NCI-H2029 treated with DMSO at 0.1 percent for 48 hours (cell line): ENCODE data around the gene ADAMTS14.

Experiments used
- DNase-seq: peaks from one replicate; lab custom pipeline; 2025; lab: John Stamatoyannopoulos, UW

ADAMTS14 gene

DNA sequence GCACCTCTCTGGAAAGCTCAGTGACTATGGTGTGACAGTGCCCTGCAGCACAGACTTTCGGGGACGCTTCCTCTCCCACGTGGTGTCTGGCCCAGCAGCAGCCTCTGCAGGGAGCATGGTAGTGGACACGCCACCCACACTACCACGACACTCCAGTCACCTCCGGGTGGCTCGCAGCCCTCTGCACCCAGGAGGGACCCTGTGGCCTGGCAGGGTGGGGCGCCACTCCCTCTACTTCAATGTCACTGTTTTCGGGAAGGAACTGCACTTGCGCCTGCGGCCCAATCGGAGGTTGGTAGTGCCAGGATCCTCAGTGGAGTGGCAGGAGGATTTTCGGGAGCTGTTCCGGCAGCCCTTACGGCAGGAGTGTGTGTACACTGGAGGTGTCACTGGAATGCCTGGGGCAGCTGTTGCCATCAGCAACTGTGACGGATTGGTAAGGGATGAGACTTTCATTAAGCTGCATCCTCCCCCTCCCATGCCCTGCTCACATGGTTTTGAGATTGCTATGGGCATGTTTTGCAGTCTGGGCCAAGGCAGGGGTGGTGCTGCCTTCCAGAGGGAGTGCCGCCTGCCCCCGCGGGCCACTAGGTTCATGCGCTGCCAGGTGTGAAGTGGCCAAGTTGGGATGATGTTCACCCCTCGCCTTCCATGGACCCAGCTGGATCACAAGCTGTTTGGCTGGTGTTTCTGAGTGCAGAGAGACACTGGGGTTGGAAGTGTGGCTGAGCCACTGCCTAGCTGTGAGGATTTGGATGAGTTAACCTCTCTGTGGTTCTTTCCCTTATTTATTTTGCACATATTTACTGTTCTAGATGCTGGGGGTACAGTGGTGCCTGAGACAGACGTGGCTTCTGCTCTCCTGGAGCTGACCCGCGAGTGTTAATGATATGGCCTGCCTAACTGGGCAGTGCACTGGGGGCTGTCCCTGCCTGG lies 2.5 kb downstream of the ADAMTS14 start:
- no peak for DNase-seq

DNA sequence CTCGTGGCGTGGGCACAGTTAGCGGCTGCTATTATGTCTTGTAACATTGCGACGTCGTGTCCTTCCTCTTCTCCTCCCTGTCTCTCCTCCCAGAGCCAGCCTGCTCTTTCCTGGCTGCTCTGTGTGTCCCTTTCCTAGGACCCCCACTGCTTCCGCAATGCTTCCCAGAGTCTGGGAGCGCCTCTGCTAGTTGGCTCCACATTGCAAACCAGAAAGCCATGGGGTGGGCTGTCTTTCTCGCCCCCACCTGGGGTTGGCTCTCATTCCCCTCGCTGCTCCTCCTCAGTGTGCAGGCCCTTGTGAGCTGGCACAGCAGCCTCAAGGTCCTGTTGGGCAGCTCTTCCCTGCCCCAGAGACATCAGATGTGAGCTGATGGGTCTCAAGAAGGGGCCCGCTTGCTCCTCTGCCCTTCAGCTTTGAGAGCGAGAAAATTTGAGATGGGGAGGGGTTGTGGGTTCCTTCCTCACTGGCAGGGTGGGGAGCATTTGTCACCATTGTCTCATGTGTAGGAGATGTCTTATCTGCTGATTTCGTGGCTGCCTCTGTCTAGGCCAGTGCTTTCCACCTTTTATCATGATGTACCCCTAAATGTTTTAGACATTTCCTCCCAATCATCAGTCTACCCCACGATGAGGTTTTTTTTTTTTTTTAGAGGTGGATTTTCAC lies 3.3 kb downstream of the ADAMTS14 start:
- DNase-seq, result no peak

DNA sequence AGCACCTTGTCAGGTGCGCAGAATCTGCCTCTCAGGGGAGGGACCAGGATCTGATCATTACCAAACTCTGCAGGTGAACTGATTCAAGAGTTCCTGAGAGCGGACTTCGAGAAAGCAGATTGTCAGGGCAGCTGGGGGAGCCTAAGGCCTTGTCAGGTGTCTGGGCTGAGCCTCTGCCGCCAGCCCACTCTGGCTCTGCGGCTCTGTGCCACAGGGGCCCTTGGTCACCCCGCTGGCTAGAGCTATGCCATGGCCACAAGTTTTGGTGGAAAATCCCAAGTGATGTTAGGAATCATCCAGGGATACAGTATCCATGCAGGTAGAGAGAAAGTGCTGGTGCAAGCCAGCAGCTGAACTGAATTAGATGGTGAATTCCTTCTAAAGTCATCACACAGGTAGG lies 4.2 kb downstream of the ADAMTS14 start:
- no peak for DNase-seq

DNA sequence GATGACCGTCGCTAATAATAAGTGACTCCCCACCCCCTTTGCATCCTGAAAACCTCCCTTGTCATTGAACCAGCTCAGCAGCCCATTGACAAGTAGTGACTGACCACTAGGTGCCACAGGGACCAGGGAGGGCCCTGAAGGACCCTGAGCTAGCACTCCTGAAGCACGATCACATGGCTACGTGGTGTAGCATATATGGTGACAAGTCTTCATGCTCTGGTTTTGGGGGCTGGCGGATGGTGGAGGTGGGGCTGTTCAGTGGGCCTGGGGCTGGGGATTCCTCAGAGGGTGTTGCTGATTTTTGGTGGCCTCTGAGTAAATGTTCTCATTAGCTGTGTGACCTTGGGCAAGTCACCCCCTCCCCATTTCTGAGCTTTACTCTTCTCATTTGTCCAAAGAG lies 4.7 kb downstream of the ADAMTS14 start:
- DNase-seq, result no peak

DNA sequence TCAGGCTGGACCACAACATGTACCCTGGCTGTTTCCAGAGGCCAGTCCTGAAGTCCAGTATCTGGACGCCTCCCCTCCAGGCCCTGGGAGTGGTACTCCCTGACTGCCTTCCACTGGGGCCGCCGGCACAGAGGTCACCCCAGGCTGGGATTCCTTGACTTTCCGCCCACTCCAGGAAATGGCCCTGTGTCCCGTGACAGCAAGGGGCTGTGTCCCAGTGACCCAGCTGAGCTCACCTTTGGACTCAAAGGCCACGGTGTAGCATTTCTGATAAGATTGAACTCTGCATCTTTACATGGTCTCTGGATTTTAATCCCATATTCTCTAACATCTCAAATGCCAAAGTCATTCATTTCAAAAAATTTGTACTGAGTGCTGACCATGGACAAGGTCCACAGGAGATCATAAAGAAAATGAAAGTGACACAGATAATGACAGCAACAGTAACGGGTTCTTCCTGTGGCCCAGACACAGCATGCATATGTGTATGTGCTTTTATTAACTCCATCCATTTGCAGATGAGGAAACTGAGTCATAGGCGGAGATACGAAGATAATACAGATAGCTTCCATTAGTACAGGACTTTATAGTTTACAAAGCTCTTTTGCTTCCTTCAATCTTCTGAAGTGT lies 5.4 kb downstream of the ADAMTS14 start:
- DNase-seq, result no peak

DNA sequence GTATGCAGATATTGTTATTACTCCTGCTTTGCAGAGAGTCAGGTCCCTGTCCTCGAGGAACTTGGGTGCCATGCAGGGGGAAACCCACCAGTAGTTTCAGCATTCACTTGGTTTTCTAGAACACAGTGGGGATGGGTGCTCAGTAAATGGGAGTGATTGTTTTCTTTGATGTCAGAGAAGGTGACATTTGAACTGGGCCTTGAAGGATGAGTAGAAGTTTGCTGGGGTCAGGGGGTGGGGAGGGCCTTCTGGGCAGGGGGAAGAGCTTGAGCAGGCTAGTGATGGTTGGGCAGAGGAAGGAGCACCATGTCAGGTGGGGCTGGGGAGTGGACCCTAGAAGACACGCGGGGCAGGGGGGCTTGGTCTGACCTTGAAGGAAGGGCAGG lies 5.9 kb downstream of the ADAMTS14 start:
- DNase-seq, result no peak

DNA sequence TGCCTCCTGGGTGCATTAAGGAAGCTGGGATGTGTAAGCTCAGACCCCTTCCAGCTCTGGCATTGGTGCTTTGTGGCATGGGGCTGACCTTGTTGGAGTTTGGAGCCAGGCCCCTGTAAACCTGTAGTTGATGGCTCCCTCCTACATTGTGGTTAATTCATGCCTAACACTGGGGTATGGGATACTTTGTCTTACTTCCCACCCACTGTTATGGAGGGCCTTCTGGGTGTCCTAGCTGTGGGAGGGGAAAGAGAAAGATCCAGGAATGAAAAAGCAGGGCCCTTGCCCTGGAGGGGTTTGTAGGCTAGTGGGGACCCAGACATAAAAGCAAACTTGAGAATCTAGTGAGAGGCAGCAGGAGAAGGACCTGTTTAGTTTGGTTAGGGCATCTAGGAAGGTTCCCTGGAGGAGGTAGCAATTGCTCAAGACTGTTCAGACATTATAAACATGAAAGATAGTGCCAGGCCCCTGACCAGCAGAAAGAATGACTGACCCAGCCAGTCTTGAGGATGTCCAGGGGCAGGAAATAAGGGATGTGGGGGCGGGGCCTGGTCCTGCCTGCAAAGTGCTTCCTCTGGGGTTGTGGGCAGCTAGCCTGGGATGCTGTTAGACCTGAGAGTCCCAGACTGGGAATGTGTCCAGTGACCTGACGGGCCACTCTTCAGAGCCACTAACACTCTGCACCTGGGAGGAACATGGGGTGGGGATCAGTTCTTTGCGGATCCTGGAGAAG lies 6.6 kb downstream of the ADAMTS14 start:
- no peak for DNase-seq

DNA sequence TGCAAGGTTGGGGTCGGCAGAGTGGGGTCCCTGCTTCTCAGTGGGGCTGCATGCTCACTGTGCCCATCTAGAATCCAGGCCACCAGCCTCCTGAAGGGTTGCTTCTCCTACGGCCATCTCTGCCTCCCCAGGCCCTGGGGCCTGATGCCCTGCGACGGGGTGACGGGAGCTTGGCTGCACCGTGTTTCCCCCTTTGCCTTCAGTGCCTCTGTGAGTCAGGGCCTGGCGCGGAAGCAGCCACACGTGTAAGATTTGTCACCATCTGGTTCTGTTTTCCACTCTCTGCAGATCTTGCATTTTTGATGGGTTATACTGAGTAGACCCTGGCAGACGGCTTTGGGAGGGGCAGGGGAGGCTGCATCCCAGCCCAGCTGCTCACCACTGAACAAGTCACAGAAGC lies 7.2 kb downstream of the ADAMTS14 start:
- no peak for DNase-seq

DNA sequence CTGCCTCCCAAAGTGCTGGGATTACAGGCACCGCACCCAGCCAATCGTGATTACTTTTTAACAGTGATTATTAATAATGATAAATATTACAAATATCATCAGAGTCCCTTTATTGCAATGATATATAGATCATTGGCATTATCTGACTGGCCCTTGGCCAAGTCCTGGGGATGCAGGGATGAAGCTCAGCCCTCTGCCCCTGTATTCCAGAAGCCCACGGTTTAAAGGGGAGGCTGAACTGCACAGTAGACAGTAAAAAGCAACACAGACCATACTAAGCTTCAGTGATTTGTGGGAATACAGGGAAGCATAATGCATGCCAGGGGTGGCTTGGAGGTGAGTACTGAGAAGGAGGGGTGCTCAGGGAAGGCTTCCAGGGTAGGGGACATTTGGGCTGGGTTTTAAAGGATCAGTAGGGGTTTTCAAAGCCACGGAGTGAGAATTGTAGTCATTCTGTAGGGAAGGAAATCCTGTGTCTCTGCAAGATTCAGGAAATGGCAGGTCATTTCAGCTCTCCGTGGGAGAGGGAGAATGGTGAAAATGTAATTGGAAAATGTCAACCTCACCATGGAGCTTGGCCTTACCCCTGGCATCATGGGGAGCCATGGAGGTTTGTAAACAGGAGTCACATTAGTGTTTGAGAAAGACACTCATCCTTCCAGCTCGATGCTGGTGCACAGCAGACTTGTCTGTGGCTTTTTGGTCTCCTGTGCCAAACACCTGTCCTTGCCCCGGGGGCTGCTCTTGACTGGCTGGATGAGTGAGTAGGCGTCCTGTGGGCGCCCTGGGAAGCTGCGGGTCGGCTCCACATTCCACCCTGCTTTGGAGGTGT lies 8.8 kb downstream of the ADAMTS14 start:
- no peak for DNase-seq

DNA sequence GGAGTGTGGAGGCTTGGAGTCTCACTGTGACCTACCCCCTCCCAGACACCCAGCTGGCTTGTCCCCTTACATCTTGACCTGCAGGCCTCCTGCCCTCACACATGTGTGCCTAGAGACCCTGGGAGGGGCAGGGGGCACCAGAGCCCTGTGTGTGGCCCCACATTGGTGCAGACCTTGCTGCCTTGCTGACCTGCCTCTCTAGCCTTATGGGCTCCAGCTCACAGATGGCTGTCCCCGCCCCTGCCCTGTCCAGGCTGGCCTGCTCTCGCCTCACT lies 9.4 kb downstream of the ADAMTS14 start:
- DNase-seq, result no peak

DNA sequence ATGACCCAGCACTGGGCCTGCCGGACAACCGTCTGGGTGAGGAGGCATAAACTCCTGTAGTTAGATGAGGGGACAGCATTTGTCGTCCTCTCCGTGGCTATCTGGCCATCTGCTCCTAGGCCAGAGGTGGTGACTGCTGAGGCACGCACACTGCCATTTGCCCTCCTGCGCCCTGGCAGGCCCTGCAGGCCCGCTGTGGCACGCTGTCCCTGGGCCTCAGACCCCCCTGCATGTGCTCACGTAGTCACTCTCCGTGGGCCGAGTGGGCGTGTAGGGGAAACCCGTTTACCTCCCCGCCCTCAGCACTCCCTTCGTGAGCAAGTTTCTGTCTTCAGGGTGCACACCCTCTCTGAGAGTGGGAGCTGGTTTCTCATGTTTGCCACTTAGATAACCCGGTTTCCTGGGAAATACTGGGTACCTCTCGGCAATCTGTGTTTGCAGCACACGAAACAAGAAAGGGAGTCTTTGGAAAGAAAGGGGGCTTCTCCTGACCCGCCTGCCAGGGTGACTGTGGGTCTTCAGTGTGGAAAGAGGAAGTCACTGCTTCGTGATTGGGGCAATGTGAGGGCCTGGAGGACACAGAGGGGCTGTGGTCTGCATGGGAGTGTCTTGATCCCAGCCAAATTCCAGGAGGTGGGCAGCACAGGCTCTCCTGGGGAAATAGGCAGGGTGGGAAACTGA lies 10.8 kb downstream of the ADAMTS14 start:
- DNase-seq, result no peak

DNA sequence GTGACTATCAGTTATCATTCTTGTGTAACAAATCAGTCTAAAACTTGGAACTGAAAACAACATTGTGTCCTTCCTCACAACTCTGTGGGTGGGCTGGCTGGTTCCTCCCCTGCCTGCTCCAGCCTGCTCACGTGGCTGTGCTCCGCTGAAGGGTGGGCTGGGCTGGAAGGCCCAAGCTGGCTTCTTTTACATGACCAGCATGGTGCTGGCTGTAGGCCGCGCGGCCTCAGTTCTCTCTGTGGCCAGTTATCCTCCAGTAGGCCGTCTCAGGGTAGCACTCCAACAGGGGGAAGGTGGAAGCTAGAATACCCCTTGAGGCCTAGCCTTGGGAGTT lies 11.3 kb downstream of the ADAMTS14 start:
- DNase-seq, result no peak

DNA sequence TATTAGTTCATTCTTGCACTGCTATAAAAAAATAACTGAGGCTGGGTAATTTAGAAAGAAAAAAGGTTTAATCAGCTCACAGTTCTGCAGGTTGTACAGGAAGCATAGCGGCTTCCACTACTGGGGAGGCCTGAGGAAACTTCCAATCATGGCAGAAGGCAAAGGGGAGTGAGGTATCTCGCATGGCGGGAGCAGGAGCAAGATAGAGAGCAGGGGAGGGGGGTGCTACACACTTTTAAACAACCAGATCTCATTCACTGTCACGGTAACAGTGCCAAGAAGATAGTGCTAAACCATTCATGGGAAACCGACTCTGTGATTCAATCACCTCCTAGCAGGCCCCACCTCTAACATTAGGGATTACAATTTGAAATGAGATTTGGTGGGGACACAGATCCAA lies 11.6 kb downstream of the ADAMTS14 start:
- DNase-seq, result no peak

DNA sequence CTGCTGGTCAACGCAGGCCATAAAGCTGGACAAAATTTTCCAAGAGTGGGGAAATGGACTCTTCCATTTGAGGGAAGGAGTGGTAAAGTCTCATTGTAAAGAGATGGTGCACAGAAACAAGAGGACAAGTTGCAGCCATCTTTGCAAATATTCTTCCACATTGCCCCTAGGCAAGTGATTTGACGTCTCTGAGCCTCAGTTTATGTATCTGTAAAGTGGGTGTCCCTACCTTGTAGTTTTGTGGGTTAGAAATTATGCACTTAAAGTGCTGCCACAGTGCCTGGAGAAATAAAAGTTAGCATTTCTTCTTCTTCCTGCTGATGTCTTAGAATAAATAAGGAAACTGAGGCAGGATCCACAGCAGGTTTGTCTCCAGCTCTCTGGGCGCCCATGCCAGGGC lies 12.1 kb downstream of the ADAMTS14 start:
- DNase-seq, result no peak

DNA sequence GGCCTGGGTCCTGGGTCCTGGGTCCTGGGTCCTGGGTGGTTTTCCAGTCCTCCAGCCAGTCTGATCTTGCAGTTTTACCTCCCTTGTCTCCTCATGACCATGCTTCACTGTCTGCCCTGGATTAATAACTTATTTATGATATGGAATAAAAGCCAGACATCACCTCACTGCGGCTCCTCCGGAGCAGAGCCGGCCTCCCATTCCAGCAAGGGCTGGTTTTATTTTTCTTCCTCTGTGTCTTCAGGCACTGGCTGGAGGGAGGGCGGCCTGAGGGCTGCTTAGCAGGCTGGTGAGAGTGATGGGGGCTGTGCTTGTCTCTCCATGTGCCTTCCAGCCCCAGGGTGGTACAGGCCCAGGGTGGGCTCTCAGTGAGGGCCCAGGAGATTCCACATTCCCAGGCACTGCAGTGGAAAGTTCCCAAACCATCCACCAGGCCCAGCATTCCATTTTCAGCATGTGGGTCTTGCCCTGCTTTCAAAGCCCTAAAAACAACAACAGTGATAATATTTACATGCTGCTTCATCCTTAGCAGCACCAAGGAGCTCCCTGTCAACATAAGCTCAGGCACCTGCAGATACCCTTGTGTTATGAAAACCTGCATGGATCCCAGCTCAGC lies 12.6 kb downstream of the ADAMTS14 start:
- DNase-seq, result no peak

DNA sequence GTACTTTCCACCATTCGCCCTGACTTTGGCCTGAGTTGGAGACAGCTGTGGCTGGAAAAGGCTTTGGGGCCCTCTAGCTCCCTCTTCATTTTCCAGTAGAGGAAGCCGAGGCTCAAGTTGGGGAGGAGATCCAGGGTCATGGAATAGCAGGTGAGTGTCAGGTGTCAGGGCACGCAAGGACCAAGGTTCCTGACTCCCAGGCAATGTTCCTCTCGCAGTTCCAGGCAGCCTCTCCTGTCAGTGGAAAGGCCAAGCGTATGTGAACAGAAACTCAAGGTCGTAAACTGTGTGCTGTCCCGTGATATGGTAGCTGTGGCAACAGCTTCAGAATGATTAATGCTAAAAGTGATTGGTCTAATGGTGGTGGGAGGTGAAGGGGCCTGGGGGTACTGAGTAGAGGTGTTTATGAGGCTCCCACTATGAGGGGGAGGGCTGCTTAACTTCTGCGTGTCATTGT lies 13.2 kb downstream of the ADAMTS14 start:
- no peak for DNase-seq

DNA sequence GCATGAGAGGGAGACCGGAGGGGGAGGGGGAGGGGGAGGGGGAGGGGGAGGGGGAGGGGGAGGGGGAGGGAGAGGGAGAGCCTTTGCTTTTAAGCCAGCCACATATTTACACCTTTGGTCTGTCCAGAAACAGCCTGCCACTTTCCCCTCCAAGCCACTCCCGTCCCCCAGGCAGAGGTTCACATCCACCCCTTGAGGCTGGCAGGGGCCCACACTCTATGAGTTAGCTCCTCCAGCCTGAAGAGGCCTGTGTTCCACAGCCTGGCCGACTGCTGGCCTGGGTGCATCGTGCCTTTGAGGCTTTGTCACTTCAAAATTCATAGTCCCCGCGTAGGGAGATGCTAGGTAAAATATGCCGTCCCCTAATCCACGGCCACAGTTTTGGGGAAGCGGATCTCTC lies 16.5 kb downstream of the ADAMTS14 start:
- DNase-seq, result no peak

DNA sequence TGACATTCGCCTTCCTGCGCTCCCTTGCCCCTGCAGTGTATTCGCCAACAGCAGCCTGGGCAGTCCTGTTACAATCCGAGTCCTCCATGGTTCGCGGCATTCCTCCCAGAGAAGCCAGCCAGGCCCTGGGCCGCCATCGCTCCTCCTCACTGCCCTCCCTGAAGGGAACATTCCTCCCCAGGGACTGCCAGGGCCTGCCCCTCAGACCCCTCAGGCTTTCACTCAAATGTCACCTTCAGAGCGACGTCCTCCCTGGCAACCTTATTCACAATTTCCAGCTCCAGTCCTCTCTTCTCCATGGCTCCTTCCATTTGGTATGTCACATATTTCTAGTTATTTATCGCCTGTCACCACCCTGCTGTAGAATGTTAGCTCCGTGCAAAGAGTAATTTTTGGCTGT lies 17.4 kb downstream of the ADAMTS14 start:
- no peak for DNase-seq

DNA sequence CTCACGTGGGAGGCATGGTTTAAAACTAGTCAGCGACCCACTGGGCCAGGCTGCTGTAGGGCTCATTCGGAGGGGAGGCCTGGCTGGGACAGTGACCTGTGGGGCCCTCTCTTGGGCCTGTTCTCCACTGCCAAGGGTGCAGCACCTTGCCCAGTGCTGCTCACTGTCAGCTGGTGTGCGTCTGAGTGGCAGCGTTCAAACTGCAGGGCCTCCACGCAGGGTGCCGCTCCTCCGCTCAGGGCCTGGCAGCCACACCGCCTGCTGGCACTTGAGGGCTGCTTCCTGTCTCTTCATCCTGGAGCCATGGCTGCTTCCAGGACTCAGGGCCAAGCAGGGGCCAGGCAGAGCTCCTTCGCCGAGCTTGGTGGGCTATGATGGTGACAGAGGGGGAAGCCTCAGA lies 18.3 kb downstream of the ADAMTS14 start:
- no peak for DNase-seq

DNA sequence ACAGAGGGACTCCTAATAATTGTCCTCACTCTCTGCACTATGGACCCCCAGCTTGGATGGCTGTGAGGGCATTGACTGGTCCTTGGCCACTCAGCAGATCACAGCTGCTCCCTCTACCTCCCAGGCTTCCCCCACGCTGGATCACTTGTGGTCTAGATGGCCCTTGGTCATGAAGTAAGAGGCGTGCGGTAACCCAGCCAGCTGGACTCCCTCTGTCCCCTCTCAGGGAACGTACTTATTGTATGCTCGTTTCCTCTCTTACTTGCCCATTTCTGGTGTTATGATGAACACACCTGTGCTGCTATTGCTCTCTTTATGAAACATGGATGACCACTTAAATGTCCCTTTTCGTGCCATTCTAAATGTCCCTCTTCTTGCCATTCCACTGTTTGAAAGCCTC lies 19.3 kb downstream of the ADAMTS14 start:
- no peak for DNase-seq
